MCF 10A (cell line): ENCODE data around the gene PLA2G5. TPM values are rescaled to one million over a fixed set of nuclear protein-coding genes. Genes with fewer than 3 reads are reported as not detected.

Source experiments
- BruUV-seq: library from RNA; stranded (reverse); fragments of 400-500 nt; replicated peaks from 2 replicates; lab custom pipeline; 2021; lab: Mats Ljungman, UMichigan
- CTCF ChIA-PET: fragments of 300-600 bp; sonication (Branson Sonifier 250); formaldehyde crosslinking; extraction: SDS; loops from one replicate; lab custom pipeline; 2021; ENCODE audit warnings: antibody characterized with exemption, inconsistent platforms; lab: Yijun Ruan, JAX
- POLR2A ChIA-PET: fragments of 300-600, 350-650 bp; sonication (Branson Sonifier 250); formaldehyde crosslinking; extraction: SDS; loops from one replicate; lab custom pipeline; 2020; ENCODE audit warnings: antibody characterized with exemption, inconsistent platforms; lab: Yijun Ruan, JAX
- DNase-seq: peaks from one replicate; pipeline ENCODE4 v3.0.0-alpha.2; 2018; ENCODE audit not compliant: unreplicated experiment
- H3K27ac Mint-ChIP-seq: one replicate; pipeline ENCODE4 v1.8.0; 2022; ENCODE audit warnings: mild to moderate bottlenecking, low read depth, mixed read lengths; ENCODE audit not compliant: unreplicated experiment
- H3K27me3 Mint-ChIP-seq: one replicate; pipeline ENCODE4 v1.8.0; 2022; ENCODE audit warnings: mixed read lengths; ENCODE audit not compliant: insufficient read depth, unreplicated experiment
- H3K36me3 Mint-ChIP-seq: one replicate; pipeline ENCODE4 v1.8.0; 2022; ENCODE audit warnings: mild to moderate bottlenecking, moderate library complexity, mixed read lengths; ENCODE audit not compliant: insufficient read depth, unreplicated experiment
- H3K4me1 Mint-ChIP-seq: one replicate; pipeline ENCODE4 v1.8.0; 2022; ENCODE audit warnings: mixed read lengths; ENCODE audit not compliant: insufficient read depth, unreplicated experiment
- H3K4me3 Mint-ChIP-seq: one replicate; pipeline ENCODE4 v1.8.0; 2022; ENCODE audit warnings: mild to moderate bottlenecking, moderate library complexity, mixed read lengths; ENCODE audit not compliant: unreplicated experiment
- H3K9me3 Mint-ChIP-seq: one replicate; pipeline ENCODE4 v1.8.0; 2022; ENCODE audit warnings: mixed read lengths; ENCODE audit not compliant: unreplicated experiment
- CTCF ChIP-seq: fragments of 200-600 bp; IDR thresholded peaks from one replicate; pipeline ENCODE4 v1.8.0; 2022; ENCODE audit warnings: antibody characterized with exemption, mild to moderate bottlenecking; ENCODE audit not compliant: unreplicated experiment
- intact Hi-C: fragments of 100-400 bp; cut with micrococcal nuclease; formaldehyde crosslinking; loops from 2 replicates; pipeline ENCODE4 v1.14.1; 2022
- total RNA-seq: library from RNA; stranded (reverse); gene quantifications from 2 replicates; pipeline ENCODE4 v1.2.3, GENCODE V29; 2022

PLA2G5 gene
- total RNA-seq, 1 experiment from 2014 or later: not detected

- ChIA-PET POLR2A (interaction anchor here (0.5 to 0.7 kb wide), 2 partner anchors 12 to 1653 kb away, joined by 4 to 5 read pairs; no protein-coding TSS in a partner anchor), CTCF (no interaction called here)
- BruUV-seq: no TSS peak
- Mint-ChIP-seq H3K9me3 (no peaks in the 10 kb centered on the region), H3K27ac (no peak overlapping the region), H3K4me1 (no peaks in the 10 kb centered on the region), H3K27me3 (no peaks in the 10 kb centered on the region), H3K4me3 (no peak overlapping the region), H3K36me3 (no peaks in the 10 kb centered on the region)
- no peak for DNase-seq
- TF ChIP-seq CTCF: no peak
- intact Hi-C loops: no loop called here
These were observed 16.8 kb downstream of the PLA2G5 start for GRCh38 chr1:20086800-20087199.

GRCh38 chr1:20087668-20088067 is 17.7 kb downstream of the PLA2G5 start:
- H3K4me1 Mint-ChIP-seq: no peaks in the 10 kb centered on the region
- H3K36me3 Mint-ChIP-seq: no peaks in the 10 kb centered on the region
- intact Hi-C loops: no loop called here
- BruUV-seq: no TSS peak
- TF ChIP-seq CTCF: peak; percentile 12
- ChIA-PET CTCF (no interaction called here), POLR2A (no interaction called here)
- H3K9me3 Mint-ChIP-seq: no peaks in the 10 kb centered on the region
- no peak overlapping the region for H3K4me3 Mint-ChIP-seq
- DNase-seq: no peak
- no peak overlapping the region for H3K27ac Mint-ChIP-seq
- peaks cover 1% of the 10 kb centered on the region for H3K27me3 Mint-ChIP-seq

- peaks cover 12% of the 10 kb centered on the region for H3K4me1 Mint-ChIP-seq
- ChIA-PET POLR2A (no interaction called here), CTCF (interaction anchor here (0.7 to 1.6 kb wide), 2 partner anchors 11 to 12 kb away, joined by 3 to 5 read pairs; no protein-coding TSS in a partner anchor)
- H3K9me3 Mint-ChIP-seq: no peaks in the 10 kb centered on the region
- H3K4me3 Mint-ChIP-seq: no peak overlapping the region
- H3K27ac Mint-ChIP-seq: no peak overlapping the region
- no TSS peak for BruUV-seq
- TF ChIP-seq CTCF: no peak
- peaks cover 11% of the 10 kb centered on the region for H3K27me3 Mint-ChIP-seq
- DNase-seq: no peak
- intact Hi-C loops: no loop called here
- no peaks in the 10 kb centered on the region for H3K36me3 Mint-ChIP-seq
These were observed 19.5 kb downstream of the PLA2G5 start for GRCh38 chr1:20089328-20090077.

- CTCF ChIA-PET: interaction anchor here (0.7 to 1.6 kb wide), 2 partner anchors 10 to 13 kb away, joined by 3 to 5 read pairs; no protein-coding TSS in a partner anchor
- no TSS peak for BruUV-seq
These were observed 20.1 kb downstream of the PLA2G5 start for GRCh38 chr1:20090119-20090518.

More at GRCh38 chr1:20090119-20090518, 20.1 kb downstream of the PLA2G5 start:
- intact Hi-C loops: no loop called here
- H3K36me3 Mint-ChIP-seq: no peaks in the 10 kb centered on the region
- H3K4me1 Mint-ChIP-seq: peaks cover 12% of the 10 kb centered on the region
- POLR2A ChIA-PET: no interaction called here
- no peak for TF ChIP-seq CTCF
- DNase-seq: no peak
- H3K4me3 Mint-ChIP-seq: no peak overlapping the region
- no peak overlapping the region for H3K27ac Mint-ChIP-seq
- H3K27me3 Mint-ChIP-seq: peaks cover 11% of the 10 kb centered on the region
- no peaks in the 10 kb centered on the region for H3K9me3 Mint-ChIP-seq
